ENCODE measurements around the gene LIF. TPM values are rescaled to one million over a fixed set of nuclear protein-coding genes. Genes with fewer than 3 reads are reported as not detected.

The LIF gene
- total RNA-seq, 4 donors from 2014 or later: 0.19 to 4.8 (median 1.6) TPM

DNA sequence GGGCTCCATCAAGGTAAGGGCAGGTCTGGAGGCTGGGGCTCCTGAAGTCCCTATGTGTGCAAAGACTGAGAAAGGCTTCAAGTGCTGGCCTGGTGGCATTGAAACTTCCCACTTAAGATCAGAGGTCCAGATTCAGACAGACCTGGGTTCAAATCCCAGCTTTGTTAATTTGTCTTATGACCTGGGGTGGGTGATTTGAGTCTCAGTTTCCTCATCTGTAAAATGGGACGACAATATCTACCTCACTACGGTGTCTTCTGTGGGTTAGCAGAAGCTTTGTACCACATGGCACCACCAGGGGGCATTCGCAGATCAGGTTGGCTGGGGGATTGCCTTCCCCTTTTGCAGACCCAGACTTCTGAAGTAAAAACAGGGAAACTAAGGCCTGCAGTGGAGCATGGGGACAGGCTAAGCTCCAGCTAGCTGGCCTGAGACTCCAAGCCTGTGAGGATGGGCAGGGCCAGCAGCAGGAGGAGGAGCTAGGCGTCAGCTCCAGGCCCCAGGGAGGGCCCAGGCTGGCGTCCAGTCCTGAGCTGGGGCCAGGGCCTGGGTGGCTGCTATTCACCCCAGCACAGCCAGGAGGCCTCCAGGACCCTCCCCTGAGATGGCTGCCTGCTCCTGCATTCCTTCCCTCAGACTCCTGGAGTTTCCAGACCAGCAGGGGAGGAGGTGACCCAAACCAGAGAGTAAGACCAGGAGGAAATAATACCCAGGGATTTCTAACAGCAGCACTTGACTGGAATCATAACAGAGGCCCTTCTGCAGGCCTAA, 41.3 kb upstream of the LIF start:
- 11% methylated on average over 3 of the region's 5 CpGs for WGBS
- Histone ChIP-seq H3K36me3 (peaks cover 14 to 54% (median 38%) of the 10 kb centered on the region in 4 donors), H3K4me1 (peaks cover 41 to 52% (median 50%) of the 10 kb centered on the region in 4 donors), H3K9me3 (no peaks in the 10 kb centered on the region), H3K4me3 (peak overlapping the region; percentile 76 to 99 (median 92)), H3K27me3 (no peaks in the 10 kb centered on the region), H3K27ac (replicated peaks in 1 of 4) (peak overlapping the region; percentile 94 to 99 (median 98))
- DNase-seq (ENCODE audit: extremely low spot score): no peak
- TF ChIP-seq, protein P1, sequence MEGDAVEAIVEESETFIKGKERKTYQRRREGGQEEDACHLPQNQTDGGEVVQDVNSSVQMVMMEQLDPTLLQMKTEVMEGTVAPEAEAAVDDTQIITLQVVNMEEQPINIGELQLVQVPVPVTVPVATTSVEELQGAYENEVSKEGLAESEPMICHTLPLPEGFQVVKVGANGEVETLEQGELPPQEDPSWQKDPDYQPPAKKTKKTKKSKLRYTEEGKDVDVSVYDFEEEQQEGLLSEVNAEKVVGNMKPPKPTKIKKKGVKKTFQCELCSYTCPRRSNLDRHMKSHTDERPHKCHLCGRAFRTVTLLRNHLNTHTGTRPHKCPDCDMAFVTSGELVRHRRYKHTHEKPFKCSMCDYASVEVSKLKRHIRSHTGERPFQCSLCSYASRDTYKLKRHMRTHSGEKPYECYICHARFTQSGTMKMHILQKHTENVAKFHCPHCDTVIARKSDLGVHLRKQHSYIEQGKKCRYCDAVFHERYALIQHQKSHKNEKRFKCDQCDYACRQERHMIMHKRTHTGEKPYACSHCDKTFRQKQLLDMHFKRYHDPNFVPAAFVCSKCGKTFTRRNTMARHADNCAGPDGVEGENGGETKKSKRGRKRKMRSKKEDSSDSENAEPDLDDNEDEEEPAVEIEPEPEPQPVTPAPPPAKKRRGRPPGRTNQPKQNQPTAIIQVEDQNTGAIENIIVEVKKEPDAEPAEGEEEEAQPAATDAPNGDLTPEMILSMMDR (IDR thresholded peaks at IDR 0.05): peak; percentile 67 to 92 (median 82)
- TF ChIP-seq POLR2AphosphoS5 (IDR thresholded peaks at IDR 0.05): peak; percentile 87 to 90
- no peak for TF ChIP-seq EP300 (IDR thresholded peaks at IDR 0.05)
- no peak for TF ChIP-seq POLR2A (IDR thresholded peaks at IDR 0.05; ENCODE audit: low read depth)
- intact Hi-C loops (cut with DNase I): loop anchor here (1.0 to 2.0 kb wide), 3 partner anchors 39 to 98 kb away; partner anchors contain the start of gene TBC1D10A

DNA sequence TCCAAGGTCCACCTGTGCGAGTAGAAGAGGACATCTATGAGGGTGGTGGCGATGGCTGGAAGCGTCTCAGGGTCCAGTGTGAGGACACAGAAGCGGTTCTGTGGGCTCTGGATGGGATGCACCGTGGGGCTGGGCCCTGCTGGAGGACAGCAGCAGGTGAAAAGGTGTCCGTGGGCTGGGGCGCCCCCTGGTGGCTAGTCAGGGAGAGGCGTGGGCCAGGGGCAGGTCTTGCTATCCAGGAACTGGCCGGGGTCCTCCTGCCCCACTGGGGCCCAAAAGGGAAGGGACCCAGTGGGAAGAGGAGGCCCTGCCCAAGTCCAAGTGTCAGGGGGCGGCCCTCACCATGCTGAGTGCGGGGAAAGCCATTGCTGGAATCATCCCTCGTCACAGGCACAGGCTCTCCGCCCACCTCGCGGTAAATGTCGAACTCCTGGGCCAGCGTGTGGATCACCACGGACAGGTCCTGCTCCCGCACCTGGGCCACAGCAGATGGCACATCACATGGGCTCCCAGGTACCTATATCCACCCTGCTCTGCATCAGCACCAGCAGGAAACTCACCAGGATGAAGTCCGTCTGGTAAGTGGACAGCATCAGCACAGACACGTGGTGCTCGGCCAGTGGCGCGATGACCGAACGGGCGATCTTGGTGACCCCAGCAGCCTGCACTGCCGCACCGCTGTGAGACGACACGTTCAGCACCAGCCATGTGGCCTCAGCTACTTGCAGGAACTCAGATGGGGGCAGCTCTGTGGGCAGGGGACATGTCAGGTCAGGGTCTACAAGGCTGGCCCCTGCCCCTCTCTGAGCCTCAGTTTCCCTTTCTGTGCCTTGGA, 40.5 kb upstream of the LIF start:
- DNase-seq (ENCODE audit: extremely low spot score): no peak
- Histone ChIP-seq H3K27me3 (no peaks in the 10 kb centered on the region), H3K4me3 (no peak overlapping the region), H3K27ac (replicated peaks in 1 of 4) (no peak overlapping the region), H3K36me3 (peaks cover 14 to 52% (median 30%) of the 10 kb centered on the region in 4 donors), H3K9me3 (no peaks in the 10 kb centered on the region), H3K4me1 (peaks cover 37 to 46% (median 45%) of the 10 kb centered on the region in 4 donors)
- TF ChIP-seq, protein P1 (IDR thresholded peaks at IDR 0.05): peak; percentile 76 to 89 (median 77)
- TF ChIP-seq POLR2AphosphoS5 (IDR thresholded peaks at IDR 0.05): no peak
- intact Hi-C loops (cut with DNase I): loop anchor here (2.0 kb wide), 1 partner anchor 72 kb away; no protein-coding TSS in a partner anchor
- WGBS: 36% methylated on average over 9 of the region's 31 CpGs

DNA sequence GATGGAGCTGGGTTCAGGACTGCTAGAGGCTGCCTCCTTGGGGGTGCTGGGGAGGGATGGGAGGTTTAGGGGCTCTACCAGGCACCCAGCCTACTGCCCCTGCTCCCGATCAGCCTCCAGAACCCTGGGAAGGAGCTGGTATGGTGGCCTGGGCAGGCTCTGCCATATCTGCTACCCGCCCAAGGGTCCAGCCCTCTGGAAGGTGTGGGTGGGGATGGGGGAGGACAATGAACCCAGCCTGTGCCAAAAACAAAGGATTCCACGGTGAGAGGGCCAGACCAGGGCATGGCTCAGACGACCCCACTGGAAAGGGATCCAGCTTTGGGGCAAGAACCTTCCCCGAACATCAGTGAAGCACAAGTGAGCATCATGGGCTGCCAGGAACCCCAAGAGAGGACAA, 39.8 kb upstream of the LIF start:
- H3K36me3 ChIP-seq: peaks cover 14 to 49% (median 29%) of the 10 kb centered on the region in 4 donors
- peaks cover 30 to 39% (median 38%) of the 10 kb centered on the region in 4 donors for H3K4me1 ChIP-seq
- H3K4me3 ChIP-seq: no peak overlapping the region
- TF ChIP-seq EP300 (IDR thresholded peaks at IDR 0.05) (no peak), POLR2AphosphoS5 (IDR thresholded peaks at IDR 0.05) (no peak), POLR2A (IDR thresholded peaks at IDR 0.05; ENCODE audit: low read depth) (no peak)
- TF ChIP-seq, protein P1 (IDR thresholded peaks at IDR 0.05): no peak
- no peaks in the 10 kb centered on the region for H3K27me3 ChIP-seq
- H3K9me3 ChIP-seq: no peaks in the 10 kb centered on the region
- 87% methylated on average over 4 of the region's 5 CpGs for WGBS
- no peak overlapping the region for H3K27ac ChIP-seq (replicated peaks in 1 of 4)
- intact Hi-C loops (cut with DNase I): loop anchor here (2.0 kb wide), 1 partner anchor 72 kb away; no protein-coding TSS in a partner anchor
- DNase-seq (ENCODE audit: extremely low spot score): no peak

DNA sequence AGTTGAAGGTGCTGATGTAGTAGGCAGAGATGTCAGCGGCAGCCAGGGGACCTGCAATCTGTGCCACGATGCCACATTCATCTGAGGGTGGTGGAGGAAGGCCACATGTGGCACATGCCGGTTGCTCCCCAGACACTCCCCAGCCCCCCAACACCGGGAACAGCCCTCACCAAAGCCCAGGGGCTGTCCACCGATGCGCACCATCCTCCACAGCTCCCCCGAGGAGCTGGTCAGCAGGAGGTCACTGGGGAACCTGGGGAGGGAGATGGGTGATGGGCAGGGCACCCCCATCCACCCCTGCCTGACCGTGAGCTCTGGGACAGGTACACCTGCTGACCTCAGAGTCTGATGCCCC, 39.3 kb upstream of the LIF start:
- peaks cover 14 to 49% (median 29%) of the 10 kb centered on the region in 4 donors for H3K36me3 ChIP-seq
- H3K27ac ChIP-seq (replicated peaks in 1 of 4): no peak overlapping the region
- no peak overlapping the region for H3K4me3 ChIP-seq
- no peaks in the 10 kb centered on the region for H3K27me3 ChIP-seq
- TF ChIP-seq EP300 (IDR thresholded peaks at IDR 0.05) (no peak), POLR2A (IDR thresholded peaks at IDR 0.05; ENCODE audit: low read depth) (no peak), POLR2AphosphoS5 (IDR thresholded peaks at IDR 0.05) (no peak)
- TF ChIP-seq, protein P1 (IDR thresholded peaks at IDR 0.05): no peak
- H3K4me1 ChIP-seq: peaks cover 25 to 34% (median 33%) of the 10 kb centered on the region in 4 donors
- H3K9me3 ChIP-seq: no peaks in the 10 kb centered on the region
- intact Hi-C loops (cut with DNase I): loop anchor here (2.0 kb wide), 1 partner anchor 73 kb away; no protein-coding TSS in a partner anchor
- DNase-seq (ENCODE audit: extremely low spot score): no peak
- 100% methylated on average over 1 of the region's 8 CpGs for WGBS

Measured in esophagus muscularis mucosa (tissue), 4 donors.